GM12891 (cell line): ENCODE data around the gene UBAP1.

Experiments
- PAX5 ChIP-seq: IDR thresholded peaks from 2 replicates; pipeline ENCODE4 v1.6.1; 2011; ENCODE audit warnings: low read length, moderate library complexity, mild to moderate bottlenecking; ENCODE audit not compliant: insufficient read depth, severe bottlenecking
- POLR2A ChIP-seq: IDR thresholded peaks from 2 replicates; pipeline ENCODE4 v1.6.1; 2011; ENCODE audit warnings: low read depth, low read length, control low read depth
- POLR2AphosphoS5 ChIP-seq: IDR thresholded peaks from 2 replicates; pipeline ENCODE4 v1.6.1; 2011; ENCODE audit warnings: low read depth, low read length, control low read depth
- POU2F2 ChIP-seq: IDR thresholded peaks from 2 replicates; pipeline ENCODE4 v1.6.1; 2011; ENCODE audit warnings: low read depth, mild to moderate bottlenecking, control low read depth, low read length, moderate library complexity
- SPI1 ChIP-seq: IDR thresholded peaks from 2 replicates; pipeline ENCODE4 v1.6.1; 2011; ENCODE audit warnings: low read depth, low read length, control low read depth
- TAF1 ChIP-seq: IDR thresholded peaks from 2 replicates; pipeline ENCODE4 v1.6.1; 2011; ENCODE audit warnings: low read depth, low read length, control low read depth

GRCh38 chr9:34276772-34277171 lies 97.9 kb downstream of the UBAP1 start:
- TF ChIP-seq POLR2A (no peak), POLR2AphosphoS5 (no peak), TAF1 (no peak), SPI1 (no peak), POU2F2 (no peak), PAX5 (no peak)
